GM21723 (cell line): ENCODE data around the gene BPIFA3.
"Not testable (repeated sequence)": the region's sequence is repeated elsewhere in the genome, so short reads cannot be mapped to it uniquely, and the experiment has no call there.

Experiments used
- ATAC-seq: cut with Tn5 transposase; IDR thresholded peaks from one replicate; pipeline ENCODE4 v1.9.1; 2021; ENCODE audit warnings: mild to moderate bottlenecking, moderate library complexity; ENCODE audit not compliant: unreplicated experiment

The BPIFA3 gene

DNA sequence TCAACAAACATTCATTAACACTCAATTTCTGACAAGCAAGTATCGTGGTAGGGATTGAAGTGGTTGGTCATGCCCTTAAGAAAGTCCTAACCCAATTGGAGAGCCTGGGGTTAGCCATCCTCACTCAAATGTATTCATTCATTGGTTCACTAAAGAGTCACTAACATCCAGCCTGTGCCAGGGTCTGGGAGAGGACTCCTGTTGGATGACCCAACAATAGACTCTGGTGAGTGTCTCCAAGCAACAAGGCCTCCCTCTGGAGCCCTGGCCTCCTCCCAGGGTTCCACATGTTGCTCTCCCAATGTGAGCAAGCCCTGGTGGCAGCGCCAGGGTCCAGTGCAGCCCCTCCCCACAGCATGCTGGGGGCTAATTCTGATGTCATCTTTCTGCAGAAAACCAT, at the start of gene BPIFA3:
BPIFA3 (plus strand) TSS at position 301 of the 400 bp plus-strand sequence. CDS start 185 bp downstream, outside the sequence.
- ATAC-seq, result no peak

DNA sequence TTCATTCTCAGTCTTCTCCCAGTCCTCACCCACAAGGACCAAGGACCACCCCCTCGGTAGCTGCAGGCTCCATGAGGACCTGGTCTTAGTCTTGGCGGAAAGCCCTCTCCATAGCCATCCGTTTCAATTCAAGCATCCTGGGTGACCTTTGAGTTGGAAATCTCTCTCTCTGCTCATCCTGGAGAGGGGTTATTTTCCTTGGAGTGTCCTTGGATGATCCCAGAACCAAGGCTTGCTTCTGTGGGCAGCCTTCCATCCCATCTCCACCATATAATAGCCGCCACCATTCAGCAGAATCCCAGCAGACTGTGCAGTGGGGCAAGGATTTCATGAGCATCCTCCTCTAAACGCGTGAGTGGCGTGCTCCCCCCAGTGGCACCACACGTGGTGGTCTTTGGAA, 49.3 kb upstream of the BPIFA3 start, which contains the start of gene BPIFA2:
BPIFA2 (plus strand) TSS at position 301 of the 400 bp plus-strand sequence. CDS start 987 bp downstream, outside the sequence.
- no peak for ATAC-seq

DNA sequence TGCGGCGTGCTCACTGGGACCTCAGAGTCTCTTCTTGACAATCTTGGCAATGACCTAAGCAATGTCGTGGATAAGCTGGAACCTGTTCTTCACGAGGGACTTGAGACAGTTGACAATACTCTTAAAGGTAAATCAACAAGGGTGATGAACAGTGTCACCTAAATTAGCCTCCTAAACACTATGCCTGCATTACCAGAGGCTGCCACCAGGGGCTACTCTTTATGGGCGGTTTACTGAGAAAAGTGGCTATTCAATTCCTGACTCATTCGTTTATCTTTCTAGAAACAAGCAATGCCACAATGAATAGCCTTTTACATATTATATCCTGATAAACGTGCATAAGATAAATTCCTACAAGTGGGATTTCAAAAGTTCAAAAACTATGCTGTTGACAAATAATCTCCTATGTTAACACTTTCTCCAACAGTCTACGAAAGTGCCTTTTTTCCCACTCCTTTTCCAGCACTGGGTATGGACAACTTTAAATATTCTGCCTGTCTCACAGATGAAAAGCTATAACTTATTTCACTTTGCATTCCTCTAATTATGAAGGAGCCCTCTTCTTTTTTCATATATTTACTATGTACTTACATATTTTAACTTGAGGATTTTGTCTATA, 47.9 kb upstream of the BPIFA3 start:
- ATAC-seq, result no peak

DNA sequence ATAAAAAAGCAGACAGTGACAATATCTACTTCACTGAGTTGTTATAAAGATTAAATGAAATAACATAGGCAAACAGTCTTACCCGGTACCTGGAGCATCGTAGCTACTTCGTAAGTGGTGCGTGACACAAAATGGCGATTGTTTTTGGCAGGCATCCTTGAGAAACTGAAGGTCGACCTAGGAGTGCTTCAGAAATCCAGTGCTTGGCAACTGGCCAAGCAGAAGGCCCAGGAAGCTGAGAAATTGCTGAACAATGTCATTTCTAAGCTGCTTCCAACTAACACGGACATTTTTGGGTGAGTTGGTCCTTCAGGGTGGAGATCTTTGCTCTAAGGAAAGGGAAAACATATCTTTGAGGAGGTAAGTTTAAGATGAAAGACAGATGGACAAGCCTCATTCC, 44.4 kb upstream of the BPIFA3 start:
- no peak for ATAC-seq

DNA sequence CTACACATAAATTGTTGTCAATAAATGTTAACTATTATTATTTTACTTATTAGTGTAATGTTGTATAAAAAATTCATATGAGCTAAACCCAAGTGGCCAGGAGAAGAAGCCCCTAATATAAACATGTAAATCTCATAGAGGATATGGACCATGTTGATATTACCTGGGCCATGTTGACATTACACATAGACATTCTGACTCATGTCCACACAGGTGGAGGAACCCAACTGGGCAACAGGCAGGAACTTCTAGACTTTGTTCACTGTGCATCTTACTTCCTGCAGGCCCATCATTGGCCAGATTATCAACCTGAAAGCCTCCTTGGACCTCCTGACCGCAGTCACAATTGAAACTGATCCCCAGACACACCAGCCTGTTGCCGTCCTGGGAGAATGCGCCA, 42.0 kb upstream of the BPIFA3 start:
- no peak for ATAC-seq

DNA sequence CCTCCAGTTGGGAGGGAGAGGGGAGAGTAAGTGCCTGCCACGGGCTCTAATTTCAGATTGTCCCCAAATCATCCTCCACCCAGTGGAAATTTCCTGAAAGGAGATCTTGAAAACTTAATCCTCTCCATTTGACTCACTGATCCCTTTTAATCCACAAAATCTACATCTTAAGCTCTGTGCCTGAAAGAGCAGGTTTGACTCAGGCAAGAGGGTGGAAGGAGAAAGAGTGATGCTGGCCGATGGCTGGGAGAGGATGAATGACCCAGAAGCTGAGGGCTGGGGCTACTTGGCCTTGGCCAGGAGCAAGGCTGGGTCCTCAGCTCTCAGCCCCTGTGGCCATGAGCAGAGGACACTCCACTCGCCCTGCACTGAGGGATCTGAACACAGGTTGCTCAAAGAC, 41.1 kb upstream of the BPIFA3 start:
- ATAC-seq, result no peak

DNA sequence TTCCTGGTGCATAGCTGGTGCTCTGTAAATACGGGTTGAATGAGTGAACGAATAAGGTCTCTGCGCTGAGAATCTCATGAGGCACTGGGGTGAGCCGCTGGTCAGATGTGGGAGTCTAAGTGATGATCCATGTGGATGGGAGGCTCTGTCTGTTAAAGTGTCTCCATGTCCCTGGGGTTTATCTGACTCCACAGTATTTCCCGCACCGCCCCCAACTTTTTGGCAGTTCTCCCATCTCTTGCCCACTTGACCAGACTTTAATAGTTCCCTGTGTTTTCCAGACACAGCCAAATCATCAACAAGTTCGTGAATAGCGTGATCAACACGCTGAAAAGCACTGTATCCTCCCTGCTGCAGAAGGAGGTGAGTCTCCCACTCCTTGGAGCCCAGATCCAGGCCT, 39.3 kb upstream of the BPIFA3 start:
- ATAC-seq, result no peak

DNA sequence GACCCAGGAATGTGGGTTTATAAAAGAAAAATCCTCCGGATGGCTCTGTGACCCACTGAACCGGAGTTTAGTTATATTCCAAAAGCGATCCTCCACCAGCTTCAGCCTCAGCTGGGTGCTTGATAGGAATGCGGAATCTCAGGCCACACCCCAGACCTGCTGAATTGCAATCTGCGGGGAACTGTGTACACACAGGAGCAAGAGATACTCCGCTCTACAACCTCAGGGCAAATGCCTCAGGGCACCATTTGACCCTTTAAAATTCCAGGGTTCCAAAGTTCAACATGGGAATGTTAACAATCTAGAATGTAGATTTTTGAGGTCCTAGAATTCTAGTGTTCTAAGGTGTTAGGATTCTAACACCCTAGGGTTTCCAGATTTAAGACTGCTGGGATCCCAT, 38.4 kb upstream of the BPIFA3 start:
- ATAC-seq, result no peak

DNA sequence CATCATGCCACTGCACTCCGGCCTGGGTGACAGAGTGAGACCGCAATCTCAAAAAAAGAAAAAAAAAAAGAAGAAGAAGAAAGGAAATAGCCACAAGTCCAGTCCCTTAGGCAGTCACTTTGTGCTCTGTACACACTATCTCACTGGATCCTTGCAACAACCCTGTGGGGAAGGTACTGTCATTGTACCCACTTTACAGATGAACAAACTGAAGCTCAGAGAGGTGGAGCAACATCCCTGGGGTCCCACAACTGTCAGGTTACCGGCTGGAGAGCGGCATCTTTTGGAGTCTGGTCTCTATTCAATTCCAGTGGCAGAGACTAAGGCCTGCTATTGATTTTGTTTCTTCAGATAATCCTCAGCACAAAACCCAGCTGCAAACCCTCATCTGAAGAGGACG, 37.0 kb upstream of the BPIFA3 start:
- no peak for ATAC-seq

DNA sequence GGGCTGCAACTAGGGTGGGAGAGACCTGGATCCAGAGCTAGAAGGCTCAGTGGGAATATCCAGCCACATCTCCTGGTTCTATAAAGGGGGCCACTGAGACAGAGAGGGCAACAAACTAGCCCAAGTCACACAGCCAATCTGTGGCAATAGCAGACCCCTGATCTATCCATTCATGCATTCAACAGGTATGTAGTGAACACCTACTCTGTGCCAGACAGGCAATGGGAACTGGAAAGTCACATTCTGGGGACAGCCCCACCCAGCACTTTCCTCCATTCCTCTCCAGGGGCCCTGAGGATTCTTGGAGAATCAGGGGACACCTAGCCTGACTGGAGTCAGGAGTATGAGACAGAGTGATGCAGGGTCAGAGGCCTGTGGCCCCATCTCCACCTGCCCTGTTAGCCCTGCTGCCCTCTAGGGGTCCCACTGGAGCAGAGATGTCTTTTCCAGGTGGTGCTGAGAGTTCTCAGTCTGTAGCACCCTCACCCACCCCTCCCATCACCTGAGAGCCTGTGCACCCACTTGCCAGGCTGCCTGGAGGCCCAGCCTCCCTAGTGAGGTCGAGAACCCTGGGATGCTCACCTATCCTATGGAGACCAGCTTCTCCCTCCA, 35.6 kb upstream of the BPIFA3 start:
- ATAC-seq, result no peak

DNA sequence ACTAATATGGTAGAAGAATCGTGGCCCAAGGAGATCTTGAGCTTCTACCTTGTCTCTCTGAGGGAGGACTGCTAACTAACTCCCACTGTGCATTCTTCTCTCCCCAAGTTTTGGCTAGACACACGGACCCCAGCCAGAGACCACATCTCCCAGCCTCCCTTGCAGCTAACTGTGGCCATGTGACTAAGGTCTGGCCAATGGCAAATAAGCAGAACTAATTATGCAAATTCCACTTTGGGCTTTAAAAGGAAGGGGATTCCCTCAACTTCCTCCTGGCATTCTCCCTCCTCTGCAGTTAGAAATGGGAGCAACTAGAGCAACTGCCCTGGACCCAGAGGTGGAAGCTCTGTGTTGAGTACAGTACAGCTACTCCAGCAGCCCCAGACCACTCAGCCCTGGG, 33.8 kb upstream of the BPIFA3 start:
- ATAC-seq, result no peak

DNA sequence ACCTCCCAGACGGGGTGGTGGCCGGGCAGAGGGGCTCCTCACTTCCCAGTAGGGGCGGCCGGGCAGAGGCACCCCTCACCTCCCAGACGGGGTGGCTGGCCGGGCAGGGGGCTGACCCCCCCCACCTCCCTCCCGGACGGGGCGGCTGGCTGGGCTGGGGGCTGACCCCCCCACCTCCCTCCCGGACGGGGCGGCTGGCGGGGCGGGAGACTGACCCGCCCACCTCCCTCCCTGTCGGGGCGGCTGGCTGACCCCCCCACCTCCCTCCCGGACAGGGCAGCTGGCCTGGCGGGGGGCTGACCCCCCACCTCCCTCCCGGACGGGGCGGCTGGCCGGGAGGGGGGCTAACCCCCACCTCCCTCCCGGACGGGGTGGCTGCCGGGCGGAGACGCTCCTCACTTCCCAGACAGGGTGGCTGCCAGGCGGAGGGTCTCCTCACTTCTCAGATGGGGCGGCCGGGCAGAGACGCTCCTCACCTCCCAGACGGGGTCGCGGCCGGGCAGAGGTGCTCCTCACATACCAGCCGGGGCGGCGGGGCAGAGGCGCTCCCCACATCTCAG, 32.0 kb upstream of the BPIFA3 start:
- ATAC-seq, result not testable (repeated sequence)

DNA sequence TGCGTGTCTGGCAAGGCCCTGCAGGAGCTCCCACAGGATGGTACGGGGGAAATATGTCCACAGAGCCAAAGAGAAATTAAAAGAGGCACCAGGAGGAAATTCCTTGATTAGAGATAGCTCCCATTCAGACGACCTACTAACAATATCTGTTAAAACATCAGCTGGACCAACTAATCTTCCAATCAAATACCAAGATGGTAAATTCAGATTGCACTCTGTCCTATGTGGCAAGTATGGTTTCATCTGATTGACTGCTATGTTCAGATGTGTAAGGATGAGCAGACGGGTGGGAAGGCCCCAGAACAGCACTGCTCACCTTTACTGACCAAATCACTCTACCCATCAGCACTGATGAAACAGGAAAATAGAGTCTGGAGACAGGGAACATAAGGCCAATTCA, 29.7 kb upstream of the BPIFA3 start:
- ATAC-seq, result no peak

DNA sequence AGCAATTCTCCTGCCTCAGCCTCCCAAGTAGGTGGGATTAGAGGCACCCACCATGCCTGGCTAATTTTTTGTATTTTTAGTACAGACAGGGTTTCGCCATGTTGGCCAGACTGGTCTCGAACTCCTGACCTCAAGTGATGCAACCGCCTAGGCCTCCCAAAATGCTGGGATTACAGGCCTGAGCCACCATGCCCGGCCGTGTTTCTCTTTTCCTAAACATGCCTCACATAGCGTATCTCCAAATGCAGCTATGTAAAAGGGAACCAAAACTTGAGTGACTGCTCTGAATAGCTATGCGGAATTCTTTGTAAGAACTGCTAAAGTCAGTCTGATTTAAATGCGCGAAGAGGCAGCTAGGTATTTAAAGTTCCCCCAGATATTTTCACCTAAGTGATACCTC, 28.7 kb upstream of the BPIFA3 start:
- ATAC-seq, result no peak

DNA sequence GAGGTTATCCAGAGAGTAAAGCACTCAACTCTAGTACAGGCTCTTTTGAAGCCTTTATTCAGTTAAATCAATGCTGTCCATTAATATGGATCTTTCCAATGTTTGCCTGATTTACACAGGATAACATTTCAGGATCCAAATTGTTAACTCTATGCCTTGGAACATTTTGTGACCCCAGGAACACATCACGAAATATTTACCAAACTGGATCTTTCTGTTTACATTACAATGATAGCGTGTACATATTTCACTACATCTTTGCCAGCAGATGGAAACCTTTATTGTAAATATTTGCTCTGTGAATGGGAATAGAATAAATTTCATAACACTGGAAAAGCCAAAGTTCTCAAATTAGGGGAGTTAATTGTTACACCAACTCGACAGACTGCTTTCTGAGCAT, 25.7 kb upstream of the BPIFA3 start:
- no peak for ATAC-seq

DNA sequence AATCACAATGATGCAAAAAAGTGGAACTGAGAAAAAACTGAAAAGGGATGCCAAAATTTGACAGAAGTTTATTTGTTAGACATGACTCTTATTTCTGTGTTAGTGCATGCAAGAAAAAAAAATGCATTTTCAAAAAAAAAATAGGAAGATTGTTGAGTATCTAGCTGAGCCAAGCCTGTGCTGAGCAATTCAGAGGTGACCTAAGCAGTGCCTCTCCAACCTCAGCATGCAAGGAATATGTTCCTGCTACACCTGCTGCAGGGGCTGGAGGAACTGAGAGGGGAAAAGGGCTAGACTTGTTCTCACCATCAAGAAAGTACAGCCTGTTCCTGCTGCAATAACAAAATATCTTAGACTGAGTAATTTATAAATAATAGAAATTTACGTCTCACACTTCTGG, 25.2 kb upstream of the BPIFA3 start:
- no peak for ATAC-seq

DNA sequence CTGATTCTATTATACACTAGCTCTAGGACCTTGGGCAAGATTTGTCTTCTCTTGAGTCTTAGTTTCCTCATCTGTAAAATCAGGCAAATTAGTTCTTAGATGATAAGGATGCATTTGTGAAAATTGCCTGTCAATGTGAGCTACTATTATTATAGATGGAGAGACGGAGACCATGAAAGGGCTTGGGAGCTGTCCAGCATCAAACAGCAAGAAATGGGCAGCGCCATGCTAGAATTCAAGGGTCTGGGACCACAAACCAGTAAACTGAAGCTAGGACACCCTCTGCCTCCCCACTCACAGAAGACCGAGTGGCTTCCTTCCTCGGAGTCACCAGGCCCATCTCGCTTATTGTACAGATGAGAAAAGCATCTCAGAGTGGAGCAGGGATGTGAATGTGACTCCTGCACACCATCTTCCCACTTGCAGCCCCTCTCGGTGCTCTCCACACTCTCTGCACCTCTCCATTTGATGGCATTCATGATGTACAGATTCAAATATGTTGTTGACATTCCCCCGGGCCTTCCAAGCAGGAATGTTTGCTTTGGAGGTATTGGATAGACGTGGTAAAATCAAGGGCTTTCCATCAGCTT, 24.1 kb upstream of the BPIFA3 start:
- ATAC-seq, result no peak

DNA sequence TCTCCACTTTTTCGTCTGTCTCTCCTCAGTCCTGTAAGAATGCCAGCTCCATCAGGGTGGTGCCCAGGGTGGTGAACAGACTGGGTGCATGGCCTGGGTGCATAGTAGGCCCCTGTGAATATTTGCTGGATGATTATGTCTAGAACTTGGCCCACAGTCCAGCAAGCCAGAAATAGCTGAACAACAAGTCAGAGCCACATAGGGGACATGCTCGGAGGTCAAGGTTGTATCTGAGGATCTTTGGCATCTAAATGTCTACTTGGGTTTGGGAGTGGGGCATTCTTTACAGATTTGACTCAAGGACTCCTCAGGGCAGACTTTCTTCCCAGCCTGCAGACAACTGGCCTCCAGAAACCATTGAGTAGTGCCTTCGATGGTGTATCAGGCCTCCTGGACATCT, 18.1 kb upstream of the BPIFA3 start:
- no peak for ATAC-seq

DNA sequence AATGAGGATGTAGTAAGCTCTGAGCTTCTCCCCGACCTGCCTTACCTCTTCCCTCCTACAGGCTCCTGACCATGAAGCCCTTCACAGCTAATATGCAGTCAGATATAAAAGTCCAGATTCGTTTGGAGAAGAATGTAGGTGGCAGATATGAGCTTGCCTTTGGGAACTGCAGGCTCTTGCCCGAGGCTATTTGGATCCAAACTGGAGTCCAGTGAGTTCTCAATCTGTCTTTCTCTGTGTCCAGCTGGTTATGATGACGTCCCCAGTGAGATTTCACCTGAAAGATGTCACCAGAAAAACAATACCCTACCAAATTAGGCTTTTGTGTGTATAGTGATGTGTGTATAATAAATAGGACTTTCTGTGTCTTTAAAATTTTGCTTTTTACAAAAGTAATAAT, 14.7 kb upstream of the BPIFA3 start:
- no peak for ATAC-seq

DNA sequence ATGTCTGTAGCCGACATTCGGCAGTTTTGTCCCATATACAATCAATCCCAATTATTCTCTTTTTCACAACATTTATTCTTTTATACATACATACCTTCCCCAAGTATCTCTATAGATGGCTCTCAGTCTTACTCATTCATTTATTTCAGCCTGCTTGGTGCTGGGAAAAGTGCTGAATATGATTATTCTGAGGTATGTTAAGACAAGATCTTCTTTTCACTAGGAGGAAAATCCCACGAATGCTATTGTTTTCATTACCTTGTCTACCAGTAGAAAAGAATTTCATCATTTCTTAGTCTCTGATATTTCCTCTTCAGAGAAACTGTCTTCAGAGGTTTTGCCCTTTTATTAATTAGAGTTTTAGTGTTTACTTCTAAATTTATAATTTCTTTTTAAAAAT, 13.7 kb upstream of the BPIFA3 start:
- ATAC-seq, result no peak

DNA sequence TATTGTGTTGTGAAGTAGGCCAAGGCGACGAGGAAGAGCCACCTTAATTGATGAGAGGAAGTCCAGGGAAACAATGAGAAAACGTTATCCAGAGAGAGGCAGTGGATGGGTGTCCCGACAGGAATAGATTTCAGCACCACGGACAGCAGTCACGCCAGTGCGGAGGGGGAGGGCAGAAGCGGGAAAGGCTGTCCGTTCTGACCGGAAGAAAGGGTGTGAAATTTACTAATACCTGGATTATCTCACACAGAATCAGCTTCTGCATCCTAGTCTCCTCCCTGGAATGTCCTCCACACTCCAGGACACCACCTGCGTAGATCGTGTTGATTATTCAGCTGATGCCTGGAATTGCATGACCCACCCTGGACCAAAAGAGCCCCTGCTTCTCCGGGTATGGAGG, 7.4 kb upstream of the BPIFA3 start:
- no peak for ATAC-seq

DNA sequence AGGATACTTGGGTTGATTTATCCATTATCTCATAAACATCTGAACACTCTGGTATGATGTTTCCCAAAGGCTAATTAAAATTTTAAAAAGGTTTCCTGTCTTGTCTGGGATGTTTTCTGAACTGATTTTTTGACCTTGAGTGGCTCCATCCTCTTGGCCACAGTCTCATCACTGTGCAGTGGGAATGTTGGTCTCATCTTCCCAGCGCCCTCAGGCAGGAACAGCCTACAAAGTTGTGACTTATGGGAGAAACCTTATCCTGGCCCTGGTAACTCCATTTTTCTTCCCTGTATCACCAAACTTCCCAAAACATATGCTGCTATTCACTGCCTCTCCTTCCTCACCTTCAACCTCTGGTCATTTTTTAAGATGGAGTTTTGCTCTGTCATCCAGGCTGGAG, 6.8 kb upstream of the BPIFA3 start:
- no peak for ATAC-seq
